HG03432 (cell line): ENCODE data around the gene USP46.

Source experiments
- ATAC-seq: cut with Tn5 transposase; IDR thresholded peaks from one replicate; pipeline ENCODE4 v1.9.1; 2021; ENCODE audit warnings: mild to moderate bottlenecking, moderate library complexity; ENCODE audit not compliant: unreplicated experiment

Gene USP46

DNA sequence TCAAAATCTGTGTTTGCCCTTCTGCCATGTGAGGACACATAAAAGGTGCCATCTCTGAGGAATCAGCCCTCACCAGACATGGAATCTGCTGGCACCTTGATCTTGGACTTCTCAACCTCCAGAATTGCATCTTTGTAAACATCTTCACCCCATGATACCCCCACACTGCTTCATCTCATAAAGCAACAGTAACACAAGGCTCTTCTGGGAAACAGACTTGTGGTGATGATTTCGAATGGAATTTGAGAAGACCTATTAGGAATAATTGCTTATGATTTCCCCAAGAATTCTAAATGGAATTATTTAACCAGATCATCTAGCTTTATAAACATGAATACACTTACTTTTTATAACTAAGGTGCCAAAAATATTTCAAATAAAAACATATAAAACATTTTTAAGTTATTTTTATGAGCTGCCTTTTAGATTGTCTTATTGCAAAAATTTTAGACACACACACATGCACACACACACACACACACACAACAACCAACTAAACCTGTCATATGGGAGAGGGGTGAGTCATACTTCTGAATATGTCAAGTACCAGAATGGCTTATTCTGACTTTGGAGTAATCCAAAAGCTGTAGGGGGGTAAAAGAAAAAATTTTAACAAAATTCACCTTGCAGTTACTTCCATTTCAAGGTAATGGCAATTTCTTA, 82.0 kb downstream of the USP46 start:
- no peak for ATAC-seq

DNA sequence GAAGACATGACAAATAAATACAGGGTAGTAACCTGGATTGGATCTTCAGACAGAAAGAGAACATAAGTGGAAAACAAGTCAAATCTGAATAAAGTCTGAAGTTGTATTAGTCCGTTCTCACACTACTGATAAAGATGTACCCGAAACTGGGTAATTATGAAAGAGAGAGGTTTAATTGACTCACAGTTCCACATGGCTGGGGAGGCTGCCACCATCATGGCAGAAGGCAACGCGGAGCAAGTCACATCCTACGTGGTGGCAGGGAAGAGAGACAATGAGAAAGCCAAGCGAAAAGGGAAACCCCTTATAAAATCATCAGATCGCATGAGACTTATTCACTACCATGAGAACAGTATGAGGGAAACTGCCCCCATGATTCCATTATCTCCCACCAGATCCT, 82.8 kb downstream of the USP46 start:
- ATAC-seq = no peak

DNA sequence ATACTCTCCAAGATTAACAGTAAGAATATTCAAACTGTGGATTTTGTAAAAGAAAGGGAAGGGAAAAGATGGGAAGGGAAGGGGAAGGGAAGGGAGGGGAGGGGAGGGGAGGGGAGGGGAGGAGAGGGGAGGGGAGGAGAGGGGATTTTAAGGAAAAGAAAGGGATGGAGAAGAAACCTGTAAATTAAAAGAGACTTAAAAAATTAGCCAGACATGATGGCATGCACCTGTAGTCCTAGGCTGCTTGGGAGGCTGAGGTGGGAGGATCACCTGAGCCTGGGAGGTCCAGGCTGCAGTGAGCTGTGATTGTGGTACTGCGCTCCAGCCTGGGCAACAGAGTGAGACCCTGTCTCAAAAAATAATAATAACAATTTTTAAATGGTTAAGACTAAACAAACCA, 83.7 kb downstream of the USP46 start:
- no peak for ATAC-seq

DNA sequence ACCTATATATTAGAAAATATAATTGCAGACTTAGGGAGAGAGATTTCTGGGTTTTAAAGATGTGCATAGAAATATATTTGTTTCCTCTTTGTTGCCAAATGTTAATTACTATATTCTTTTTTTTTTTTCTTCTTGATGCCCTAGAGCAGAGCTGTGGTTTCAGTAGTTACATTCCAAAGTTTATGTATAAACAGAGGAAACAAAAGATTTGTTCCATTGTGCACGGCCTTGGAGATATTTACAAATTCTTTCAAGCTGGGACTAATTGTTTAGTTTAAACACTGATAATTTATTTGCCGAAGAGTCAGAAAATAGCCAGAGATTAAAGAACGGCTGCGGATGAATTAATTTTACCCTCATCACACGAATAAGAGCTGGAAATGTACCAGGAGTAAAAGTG, 85.1 kb downstream of the USP46 start:
- no peak for ATAC-seq

DNA sequence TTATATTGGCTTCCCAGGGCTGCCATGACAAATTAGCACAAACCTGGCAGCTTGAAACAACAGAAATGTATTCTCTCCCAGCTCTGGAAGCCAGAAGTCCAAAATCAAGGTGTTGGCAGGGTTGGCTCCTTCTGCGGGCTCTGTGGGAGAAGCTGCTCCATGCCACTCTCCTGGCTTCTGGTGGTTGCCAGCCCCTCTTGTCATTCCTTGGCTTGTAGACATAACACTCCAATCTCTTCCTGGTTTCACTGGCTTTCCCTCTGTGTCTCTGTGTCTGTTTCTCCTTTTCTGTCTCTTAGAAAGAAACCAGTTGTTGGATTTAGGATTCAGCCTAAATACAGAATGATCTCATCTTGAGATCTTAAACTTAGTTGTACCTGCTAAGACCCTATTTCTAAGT, 85.5 kb downstream of the USP46 start:
- no peak for ATAC-seq

DNA sequence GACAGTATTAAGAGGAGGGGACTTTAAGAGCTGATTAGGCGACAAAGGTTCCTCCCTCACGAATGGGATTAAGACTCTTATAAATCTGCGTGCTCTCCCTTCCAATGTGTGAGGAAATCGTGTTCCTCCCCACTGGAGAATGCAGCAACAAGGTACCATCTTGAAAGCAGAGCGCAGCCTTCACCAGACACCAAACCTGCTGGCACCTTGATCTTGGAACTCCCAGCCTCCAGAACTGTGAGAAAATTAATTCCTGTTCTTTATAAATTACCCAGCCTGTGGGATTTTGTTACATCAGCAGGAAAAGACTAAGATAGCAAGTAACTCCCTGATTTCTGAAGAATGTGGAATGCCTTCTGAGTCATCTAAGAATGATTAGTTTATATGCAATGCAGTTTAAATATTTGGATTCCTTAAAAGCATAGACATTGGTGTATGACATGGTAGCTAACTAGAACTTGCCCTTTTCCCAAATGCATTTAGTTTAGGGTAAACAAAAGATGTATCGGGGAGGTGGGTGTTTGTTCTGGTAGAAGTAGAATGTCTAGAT, 86.1 kb downstream of the USP46 start:
- no peak for ATAC-seq

DNA sequence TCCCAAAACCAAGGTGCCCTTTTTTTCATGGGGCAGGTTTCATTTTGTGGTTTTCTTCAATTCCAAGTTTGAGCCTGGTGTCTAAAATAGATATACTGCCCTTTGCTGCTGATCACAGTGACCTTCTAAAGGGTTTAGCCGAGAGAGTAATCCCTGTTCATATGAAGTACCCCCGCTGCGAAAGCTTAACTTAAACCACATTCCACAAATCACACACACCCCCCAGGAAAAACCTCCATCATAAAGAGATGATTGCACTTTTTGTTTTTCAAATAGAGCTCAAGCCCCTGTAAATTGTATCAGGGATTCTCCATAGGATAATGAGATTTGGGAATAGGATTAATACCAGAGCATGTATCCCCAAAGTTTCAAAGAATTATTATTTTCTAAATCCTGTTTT, 90.8 kb downstream of the USP46 start:
- no peak for ATAC-seq

DNA sequence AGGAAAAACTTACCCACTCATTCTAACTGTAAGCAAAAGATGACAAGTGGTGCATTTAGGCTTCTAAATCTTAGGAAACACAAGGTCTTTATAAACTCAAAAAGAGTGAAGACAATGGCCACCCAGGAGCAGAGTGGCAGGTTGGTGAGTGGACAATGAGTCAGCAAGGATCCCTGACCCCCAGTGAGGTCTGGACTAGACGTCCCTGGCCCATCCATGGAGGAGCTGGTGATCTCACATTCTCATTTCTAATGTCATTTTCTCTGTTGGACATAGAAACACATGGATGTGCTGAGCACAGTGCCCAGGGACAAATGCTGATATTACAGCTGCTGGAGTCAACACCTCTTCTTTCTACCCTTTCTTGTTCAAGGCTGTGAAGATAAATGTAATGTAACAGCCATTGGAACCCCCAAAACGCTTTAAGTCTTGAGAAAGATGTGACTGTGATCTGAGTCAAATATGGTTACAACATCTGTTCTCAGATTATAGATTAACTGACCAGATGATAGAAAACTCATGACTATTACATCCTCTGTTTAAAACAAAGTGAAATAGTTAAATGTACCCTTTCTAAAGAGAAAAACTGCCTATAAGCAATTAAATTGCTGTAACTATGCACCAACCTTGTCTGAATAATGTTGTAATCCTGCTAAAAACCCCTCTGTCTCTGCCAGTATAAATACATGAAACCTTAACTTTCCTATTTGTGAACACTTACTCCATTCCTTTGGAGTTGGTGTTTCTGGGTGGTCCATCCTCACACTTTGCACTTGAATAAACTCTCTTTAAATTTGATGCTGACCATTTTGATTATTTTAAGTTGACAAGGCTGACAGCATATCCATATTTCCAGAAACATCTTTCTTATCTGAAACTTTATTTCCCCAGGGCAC, 92.7 kb downstream of the USP46 start:
- no peak for ATAC-seq

DNA sequence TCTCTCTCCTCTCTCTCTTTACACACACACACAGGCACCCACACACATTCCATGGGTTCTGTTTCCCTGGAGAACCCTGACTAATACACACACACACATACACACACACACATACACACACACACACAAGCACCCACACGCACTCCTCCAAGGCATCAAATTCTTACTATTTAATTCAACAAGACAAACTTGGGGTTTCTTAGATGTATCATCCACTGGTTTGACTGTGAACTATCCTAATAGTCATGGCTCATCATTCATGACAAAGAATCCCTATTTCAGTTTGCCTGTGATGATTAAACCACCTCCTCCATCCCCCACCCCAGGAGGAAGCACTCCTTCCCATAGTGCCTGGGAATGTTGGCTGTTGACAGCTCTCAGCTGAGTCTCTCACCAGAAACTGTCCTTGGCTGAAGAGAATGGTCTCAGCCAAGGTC, 98.2 kb downstream of the USP46 start:
- ATAC-seq = no peak

DNA sequence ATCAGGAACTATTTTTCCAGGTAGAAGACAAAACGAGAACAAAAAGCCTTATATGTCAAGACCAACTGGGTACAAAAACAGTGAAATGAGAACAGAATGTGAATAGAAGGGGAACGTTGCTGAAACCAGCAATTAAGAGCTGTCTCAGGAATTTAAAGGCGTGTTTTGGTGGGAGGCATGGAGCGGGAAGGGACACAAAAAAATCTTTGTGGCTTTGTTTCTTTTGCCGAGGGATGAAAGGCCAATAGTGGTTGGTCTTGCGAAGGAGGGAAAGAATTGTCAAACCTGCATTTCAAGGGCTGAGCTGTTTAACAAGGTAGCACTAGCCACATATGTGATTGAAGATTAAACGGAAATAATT, 103.8 kb downstream of the USP46 start:
- no peak for ATAC-seq

DNA sequence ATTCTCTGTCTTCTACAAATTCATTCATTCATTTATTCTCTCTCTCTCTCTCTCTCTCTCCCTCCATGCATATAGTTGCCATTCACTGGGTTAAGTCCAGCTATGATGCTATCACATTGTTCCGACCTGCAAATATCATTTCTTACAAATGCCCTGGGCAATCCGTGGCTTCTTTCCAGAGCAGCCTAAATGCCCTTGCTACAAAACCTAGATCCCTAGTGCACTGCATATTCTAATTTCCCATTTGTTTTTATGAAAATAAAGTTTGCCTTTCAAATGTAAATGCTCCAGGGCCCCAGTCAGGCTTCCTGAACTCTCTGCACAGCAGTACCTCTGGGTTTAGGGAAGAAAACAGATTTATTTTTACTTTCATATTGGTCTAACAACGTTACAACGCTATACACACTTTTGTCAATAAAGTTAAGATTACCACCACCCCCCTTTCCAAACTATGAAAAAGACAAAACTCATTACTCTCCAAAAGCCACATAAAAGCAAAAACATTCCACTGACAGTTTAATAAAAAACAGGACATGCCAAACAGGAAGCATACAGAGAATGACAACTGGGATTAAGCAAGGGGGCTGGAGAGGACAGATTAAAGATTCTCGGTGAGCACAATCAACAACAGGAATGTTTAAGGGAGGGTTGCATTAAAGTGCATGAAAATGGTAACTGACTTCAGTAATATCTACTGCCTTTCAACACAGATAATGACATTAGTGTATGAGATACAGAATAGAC, 104.3 kb downstream of the USP46 start:
- ATAC-seq = no peak

DNA sequence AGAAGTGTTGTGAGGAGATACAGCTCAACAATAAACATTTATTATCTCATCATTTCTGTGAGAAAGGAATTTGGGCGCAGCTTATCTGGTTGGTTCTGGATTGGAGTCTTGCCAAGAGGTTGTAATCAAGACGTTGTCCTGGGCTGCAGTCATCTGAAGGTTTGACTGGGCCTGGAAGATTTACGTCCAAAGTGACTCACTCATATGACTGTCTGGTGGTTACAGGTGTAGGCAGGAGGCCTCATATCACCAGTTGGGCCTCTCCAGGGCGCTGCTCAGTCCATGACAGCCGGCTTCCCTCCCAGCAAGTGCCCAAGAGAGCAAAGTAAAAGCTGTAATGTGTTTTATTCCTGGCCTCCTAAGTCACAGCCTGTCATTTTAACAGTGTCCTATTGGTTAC, 106.3 kb downstream of the USP46 start:
- ATAC-seq = no peak

DNA sequence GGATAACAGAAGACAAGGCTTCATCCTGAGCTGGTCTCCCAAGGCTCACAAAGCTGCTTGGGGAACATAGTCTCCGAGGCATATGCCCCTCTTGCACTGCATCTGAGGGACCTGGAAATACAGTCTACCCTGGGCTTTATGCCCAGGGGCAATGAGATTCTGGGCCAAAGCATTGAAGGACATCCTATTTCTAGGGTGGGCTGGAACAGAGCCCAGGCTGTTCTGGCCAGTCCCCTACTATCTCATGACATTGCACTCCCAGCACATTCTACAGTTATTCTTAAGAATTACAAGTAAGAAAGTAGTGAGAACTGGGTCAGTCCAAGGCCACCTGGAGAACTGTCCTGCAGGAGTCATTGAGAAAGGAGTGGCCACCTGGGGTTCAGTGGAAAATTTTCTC, 107.6 kb downstream of the USP46 start:
- ATAC-seq = no peak

DNA sequence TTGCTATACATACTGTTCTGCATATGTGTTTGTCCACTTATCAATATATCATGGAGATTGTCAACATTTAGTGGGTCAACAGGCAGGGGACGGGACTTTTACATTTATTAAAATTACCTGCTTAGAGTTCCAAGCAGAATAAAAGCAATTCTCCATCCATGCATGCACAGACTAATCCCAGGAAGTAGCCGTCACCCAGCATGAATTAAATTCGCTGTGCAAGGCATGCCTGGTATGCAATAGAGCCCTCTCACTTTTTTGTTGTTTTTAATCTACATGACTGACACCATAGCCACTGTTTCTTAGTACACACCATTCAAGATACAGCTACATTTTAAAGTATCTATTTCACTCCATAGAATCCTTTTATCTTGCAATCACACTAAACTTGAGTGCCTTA, 108.9 kb downstream of the USP46 start:
- no peak for ATAC-seq

DNA sequence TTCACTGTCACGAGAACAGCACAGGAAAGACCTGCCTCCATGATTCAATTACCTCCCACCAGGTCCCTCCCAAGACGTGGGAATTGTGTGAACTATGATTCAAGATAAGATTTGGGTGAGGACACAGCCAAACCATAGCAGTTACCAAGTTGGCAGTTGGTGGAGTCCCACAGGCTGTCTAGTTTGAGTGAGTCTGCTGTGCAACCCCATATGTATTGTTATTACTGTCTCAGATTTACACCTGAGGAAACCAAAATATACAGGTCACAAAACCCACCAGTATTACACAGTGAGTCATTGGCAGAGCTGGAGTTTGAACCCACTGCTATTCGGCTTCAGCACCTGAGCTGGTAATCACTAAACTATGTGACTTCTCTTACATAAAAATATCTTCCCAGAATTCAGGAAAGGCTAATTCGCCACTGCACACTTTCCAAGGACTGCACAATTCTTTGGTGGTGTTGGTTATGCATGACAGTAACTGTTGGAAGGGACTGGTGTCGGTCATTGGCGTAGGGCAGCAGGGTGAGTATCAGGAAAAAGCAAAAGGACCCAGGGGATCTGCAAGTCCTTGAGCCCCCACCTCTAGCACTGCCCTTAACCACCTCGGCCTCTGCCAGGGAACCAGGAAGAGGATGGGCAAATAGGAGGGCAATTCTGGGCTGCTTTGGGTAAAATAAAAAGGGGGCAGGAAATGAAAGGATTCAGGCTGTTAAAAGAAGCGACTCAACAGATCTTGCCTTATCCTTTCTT, 110.1 kb downstream of the USP46 start:
- no peak for ATAC-seq

DNA sequence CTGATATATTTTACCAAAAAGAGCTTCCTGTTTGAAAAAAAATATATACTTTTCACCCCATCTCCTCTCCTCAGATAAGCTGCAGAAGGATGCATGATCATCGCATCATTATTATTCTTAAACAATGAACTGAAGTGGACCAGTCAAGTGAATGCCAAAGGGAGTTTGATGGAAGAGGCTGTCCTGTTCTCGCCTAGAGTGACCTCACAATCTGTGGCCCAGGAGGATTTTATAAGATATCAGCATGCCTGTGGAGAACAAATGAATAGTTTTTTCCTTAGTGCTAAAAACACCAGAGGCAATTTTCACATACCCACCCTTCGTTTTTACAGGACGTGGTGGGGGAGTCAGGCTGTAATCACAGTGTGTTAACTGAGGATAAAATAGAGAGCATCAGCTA, 112.7 kb downstream of the USP46 start:
- no peak for ATAC-seq

DNA sequence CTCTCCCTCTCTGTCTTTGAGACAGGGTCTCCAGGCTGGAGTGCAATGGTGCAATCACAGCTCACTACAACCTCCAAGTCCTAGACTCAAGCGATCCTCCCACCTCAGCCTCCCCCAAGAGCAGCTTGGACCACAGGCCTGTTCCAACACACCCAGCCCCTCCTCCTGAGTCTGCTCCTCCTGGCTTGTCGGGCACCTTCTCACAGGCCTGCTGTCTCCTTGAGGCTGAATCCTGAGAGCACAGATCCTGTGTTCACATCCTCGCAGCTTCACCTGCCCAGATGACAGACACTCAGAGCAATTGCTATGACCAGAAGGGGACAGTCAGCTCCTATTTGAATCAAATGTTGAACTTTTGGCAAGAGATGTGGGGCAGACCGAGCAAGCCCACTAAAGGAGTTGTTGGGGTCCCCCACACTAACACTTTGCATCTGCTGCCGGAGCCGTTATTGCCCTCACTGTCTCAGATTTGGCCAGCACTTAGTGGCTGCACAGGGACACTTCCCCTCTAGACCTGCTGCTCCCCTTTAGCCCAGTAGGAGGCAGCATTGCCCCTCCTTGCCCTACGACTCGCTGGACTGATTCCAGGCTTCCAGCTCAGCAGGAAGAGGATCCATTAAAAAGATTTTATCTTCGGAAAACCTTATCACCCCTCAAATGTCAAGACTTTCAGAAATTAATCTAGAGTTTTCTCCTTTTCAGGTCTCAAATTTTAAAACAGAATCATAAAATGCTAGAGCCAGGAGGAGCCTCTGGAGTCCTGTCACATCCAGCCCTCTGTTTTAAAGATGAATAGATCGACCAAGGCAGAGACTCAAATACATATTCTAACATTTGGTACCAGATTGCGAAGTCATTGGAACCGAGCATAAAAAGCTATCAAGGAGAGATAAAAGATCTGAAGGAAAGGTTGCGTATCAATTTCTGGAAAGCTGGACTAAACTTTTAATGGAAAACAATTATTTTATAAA, 113.7 kb downstream of the USP46 start:
- peak; percentile 86 for ATAC-seq
